Body of pancreas (tissue), 4 donors: Measurements from ENCODE around the gene ELOVL6. TPM values are rescaled to one million over a fixed set of nuclear protein-coding genes. Genes with fewer than 3 reads are reported as not detected.
A peak's percentile ranks its signal among the peaks of the same experiment; 100 is the strongest.

Experiments
- ATAC-seq: fragments of 150-250 bp; one replicate; pipeline ENCODE4 v1.9.1; 2016
- DNase-seq, 4 donors: peaks; one replicate each; pipeline ENCODE4 v3.0.0-alpha.2; 2019
- H3K27ac ChIP-seq, 4 donors: fragments of 200-600 bp; sonication (generic); 1 replicate in 3 of 4; 2 replicates in 1 of 4; pipeline versions ENCODE4 v1.5.1 to v1.6.1; 2016 to 2019; ENCODE audit warnings: mild to moderate bottlenecking in 1 of 4, mixed read lengths in 1 of 4, moderate library complexity in 1 of 4
- H3K27me3 ChIP-seq, 2 donors: fragments of 200-600 bp; sonication (generic); one replicate each; pipeline ENCODE4 v1.6.0; 2016; ENCODE audit warnings: mild to moderate bottlenecking in 1 of 2
- H3K36me3 ChIP-seq, 2 donors: fragments of 200-600 bp; sonication (generic); replicated peaks in 1 of 2; 2 replicates each; pipeline ENCODE4 v1.5.1; 2016; ENCODE audit warnings: low read depth in 2 of 2; ENCODE audit not compliant: insufficient read depth in 1 of 2
- H3K4me1 ChIP-seq: fragments of 200-600 bp; sonication (generic); one replicate; pipeline ENCODE4 v1.6.0; 2016
- H3K4me3 ChIP-seq, 2 donors: fragments of 200-600 bp; sonication (generic); 1 replicate in 1 of 2; 2 replicates in 1 of 2; pipeline ENCODE4 v1.5.1; 2016 to 2019
- H3K9me3 ChIP-seq, 3 donors: fragments of 200-600 bp; sonication (generic); 1 replicate in 2 of 3; 2 replicates in 1 of 3; pipeline ENCODE4 v1.5.1; 2016
- CTCF ChIP-seq, 7 experiments: fragments of 450-650 bp in 4 of 7; fragments of 200-600 bp in 3 of 7; sonication (generic) in 3 of 7; IDR thresholded peaks; one replicate each; pipeline ENCODE4 v1.5.1; 2016 to 2019; ENCODE audit warnings: antibody characterized with exemption in 7 of 7
- POLR2A ChIP-seq, 3 donors: fragments of 450-650 bp; IDR thresholded peaks; one replicate each; pipeline ENCODE4 v1.6.1; 2016; ENCODE audit warnings: antibody characterized with exemption in 3 of 3, mild to moderate bottlenecking in 2 of 3
- WGBS, 2 donors: methylation state at CpG; one replicate each; pipeline ENCODE4 v1.1.5; 2017; 5-methylcytosine and 5-hydroxymethylcytosine counted together
- intact Hi-C: fragments of 100-400 bp; cut with DNase I; formaldehyde crosslinking; loops from one replicate; pipeline ENCODE4 v1.15.1; 2023
- total RNA-seq, 2 donors: library from RNA; depleted of rRNA; stranded (reverse); fragments of >200 nt; gene quantifications; one replicate each; pipeline ENCODE4 v1.1.0, GENCODE V29; 2016

Gene ELOVL6
- total RNA-seq, 2 donors from 2014 or later = 0.78 to 0.99 TPM

- WGBS, 2 donors = 64 to 67% methylated on average over 8 of the region's 8 CpGs
- DNase-seq = no peak
- Histone ChIP-seq H3K36me3 (no peaks in the 10 kb centered on the region), H3K27me3 (no peaks in the 10 kb centered on the region), H3K9me3 (no peaks in the 10 kb centered on the region), H3K4me3 (no peak overlapping the region), H3K27ac (no peak overlapping the region), H3K4me1 (no peaks in the 10 kb centered on the region)
- ATAC-seq = no peak
- TF ChIP-seq CTCF (IDR thresholded peaks at IDR 0.05) (no peak), POLR2A (IDR thresholded peaks at IDR 0.05) (no peak)
- intact Hi-C loops = no loop called here
Measured at GRCh38 chr4:110033355-110034025, 164.9 kb downstream of the ELOVL6 start.

- no peaks in the 10 kb centered on the region for H3K27me3 ChIP-seq
- H3K27ac ChIP-seq = no peak overlapping the region
- no peaks in the 10 kb centered on the region for H3K4me1 ChIP-seq
- WGBS, 2 donors = 82 to 88% methylated on average over 7 of the region's 7 CpGs
- no peak for ATAC-seq
- peak in 2 of 4 donors; percentile 12 to 59 for DNase-seq
- H3K36me3 ChIP-seq = no peaks in the 10 kb centered on the region
- intact Hi-C loops = no loop called here
- no peaks in the 10 kb centered on the region for H3K9me3 ChIP-seq
- H3K4me3 ChIP-seq = no peak overlapping the region
- TF ChIP-seq CTCF (IDR thresholded peaks at IDR 0.05) (no peak), POLR2A (IDR thresholded peaks at IDR 0.05) (no peak)
Measured at GRCh38 chr4:110032603-110033002, 165.8 kb downstream of the ELOVL6 start.

GRCh38 chr4:110025718-110026117 lies 172.7 kb downstream of the ELOVL6 start:
- DNase-seq (no peak), ATAC-seq (no peak)
- no peak overlapping the region for H3K27ac ChIP-seq
- no peaks in the 10 kb centered on the region for H3K9me3 ChIP-seq
- no peaks in the 10 kb centered on the region for H3K27me3 ChIP-seq
- 82 to 86% methylated on average over 3 of the region's 3 CpGs for WGBS, 2 donors
- H3K4me3 ChIP-seq = no peak overlapping the region
- TF ChIP-seq POLR2A (IDR thresholded peaks at IDR 0.05) (no peak), CTCF (IDR thresholded peaks at IDR 0.05) (no peak)
- intact Hi-C loops = no loop called here
- no peaks in the 10 kb centered on the region for H3K4me1 ChIP-seq
- no peaks in the 10 kb centered on the region for H3K36me3 ChIP-seq

- no peak for TF ChIP-seq POLR2A (IDR thresholded peaks at IDR 0.05)
- TF ChIP-seq CTCF (IDR thresholded peaks at IDR 0.05) = no peak
- H3K27ac ChIP-seq = no peak overlapping the region
- no peak for DNase-seq
- no peaks in the 10 kb centered on the region for H3K27me3 ChIP-seq
- H3K9me3 ChIP-seq = no peaks in the 10 kb centered on the region
- intact Hi-C loops = no loop called here
- WGBS, 2 donors = 48 to 57% methylated on average over 1 of the region's 1 CpG
- ATAC-seq = no peak
- H3K36me3 ChIP-seq = no peaks in the 10 kb centered on the region
- no peaks in the 10 kb centered on the region for H3K4me1 ChIP-seq
- H3K4me3 ChIP-seq = no peak overlapping the region
Measured at GRCh38 chr4:110025056-110025455, 173.4 kb downstream of the ELOVL6 start.

- no peak for TF ChIP-seq CTCF (IDR thresholded peaks at IDR 0.05)
- no peak for TF ChIP-seq POLR2A (IDR thresholded peaks at IDR 0.05)
- Histone ChIP-seq H3K4me3 (no peak overlapping the region), H3K27ac (no peak overlapping the region), H3K4me1 (no peaks in the 10 kb centered on the region), H3K27me3 (no peaks in the 10 kb centered on the region), H3K36me3 (no peaks in the 10 kb centered on the region), H3K9me3 (no peaks in the 10 kb centered on the region)
- ATAC-seq (no peak), DNase-seq (no peak)
- intact Hi-C loops = no loop called here
- 86 to 87% methylated on average over 4 of the region's 4 CpGs for WGBS, 2 donors
Measured at GRCh38 chr4:110022457-110022856, 176.0 kb downstream of the ELOVL6 start.
